IPS-15b (cell line): ENCODE results near the gene KCMF1.

Source experiments
- H3K27me3 ChIP-seq: one replicate; pipeline ENCODE4 v1.6.1; 2013; ENCODE audit warnings: low read length; ENCODE audit not compliant: control insufficient read depth, insufficient read depth
- H3K36me3 ChIP-seq: one replicate; pipeline ENCODE4 v1.6.1; 2013; ENCODE audit warnings: low read length; ENCODE audit not compliant: control insufficient read depth, insufficient read depth
- H3K4me1 ChIP-seq: one replicate; pipeline ENCODE4 v1.6.1; 2013; ENCODE audit warnings: mild to moderate bottlenecking, low read length; ENCODE audit not compliant: control insufficient read depth, insufficient read depth
- H3K4me3 ChIP-seq: one replicate; pipeline ENCODE4 v1.5.1; 2013; ENCODE audit warnings: low read depth, low read length
- H3K9ac ChIP-seq: one replicate; pipeline ENCODE4 v1.6.1; 2013; ENCODE audit warnings: low read depth, mild to moderate bottlenecking, low read length
- H3K9me3 ChIP-seq: one replicate; pipeline ENCODE4 v1.6.1; 2013; ENCODE audit warnings: mild to moderate bottlenecking, low read length; ENCODE audit not compliant: control insufficient read depth, insufficient read depth

The KCMF1 gene

DNA sequence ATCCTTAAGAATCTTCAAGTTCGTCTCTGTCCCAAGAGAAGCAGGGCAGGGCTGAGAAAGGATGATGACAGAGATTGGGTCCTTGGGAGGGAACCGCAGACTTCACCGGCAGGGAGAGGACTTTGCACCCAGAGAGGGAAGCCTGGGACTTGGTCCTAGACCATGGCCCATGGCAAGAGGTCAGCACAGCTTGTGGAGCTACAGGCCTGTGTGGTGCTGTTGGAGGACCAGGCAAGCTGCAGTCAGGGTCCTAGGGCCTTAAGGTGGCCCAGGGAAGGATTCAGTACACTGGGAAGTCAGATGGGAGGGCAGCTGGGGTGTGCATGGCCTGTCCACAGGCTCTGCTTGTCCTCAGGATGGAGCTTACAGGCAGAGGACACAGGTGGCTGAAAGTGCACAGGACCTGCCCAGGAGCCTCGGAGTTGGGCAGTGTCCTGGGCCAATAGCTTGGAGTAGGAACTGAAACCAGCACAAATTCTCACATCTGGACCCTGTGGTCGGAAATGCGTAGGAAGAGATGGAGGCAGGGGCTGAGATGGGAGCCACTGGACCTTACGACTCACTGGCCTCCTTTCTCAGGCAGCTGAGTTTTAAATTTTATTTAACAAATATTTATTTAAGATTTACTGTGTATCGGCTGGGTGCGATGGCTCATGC is 105.8 kb downstream of the KCMF1 start:
- H3K4me1 ChIP-seq: no peaks in the 10 kb centered on the region
- H3K9me3 ChIP-seq: peaks cover 3% of the 10 kb centered on the region
- H3K36me3 ChIP-seq: no peaks in the 10 kb centered on the region
- H3K27me3 ChIP-seq: no peaks in the 10 kb centered on the region
- no peak overlapping the region for H3K9ac ChIP-seq
- no peak overlapping the region for H3K4me3 ChIP-seq

DNA sequence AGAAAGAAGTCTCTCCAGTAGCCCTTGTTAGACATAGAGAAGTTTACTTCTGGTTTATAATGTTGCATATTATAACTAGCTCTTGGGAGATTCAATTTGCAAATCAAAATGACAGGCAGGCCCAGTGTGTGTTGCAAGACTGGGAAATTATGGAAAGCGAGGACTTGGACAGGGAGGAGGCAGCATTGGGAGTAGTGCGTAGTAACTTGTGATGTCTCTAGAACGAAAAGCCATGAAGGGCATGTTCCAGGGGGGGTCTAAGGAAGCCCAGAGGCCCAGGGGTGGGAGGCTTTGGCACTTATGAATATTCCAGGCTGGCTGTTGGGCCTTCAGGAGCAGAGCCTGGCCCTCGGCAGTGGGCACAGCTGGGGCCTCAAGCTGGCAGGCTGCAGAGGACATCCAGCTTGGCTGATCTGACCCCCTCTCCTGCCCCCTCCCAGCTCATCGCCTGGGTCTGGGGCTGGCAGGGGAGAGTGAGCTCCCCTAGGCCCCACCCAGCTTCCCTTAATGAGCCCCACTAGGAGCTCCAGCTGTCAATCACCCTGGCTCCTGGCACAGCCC is 107.0 kb downstream of the KCMF1 start:
- no peak overlapping the region for H3K9ac ChIP-seq
- no peaks in the 10 kb centered on the region for H3K27me3 ChIP-seq
- no peaks in the 10 kb centered on the region for H3K4me1 ChIP-seq
- H3K9me3 ChIP-seq: peaks cover 6% of the 10 kb centered on the region
- no peak overlapping the region for H3K4me3 ChIP-seq
- no peaks in the 10 kb centered on the region for H3K36me3 ChIP-seq

DNA sequence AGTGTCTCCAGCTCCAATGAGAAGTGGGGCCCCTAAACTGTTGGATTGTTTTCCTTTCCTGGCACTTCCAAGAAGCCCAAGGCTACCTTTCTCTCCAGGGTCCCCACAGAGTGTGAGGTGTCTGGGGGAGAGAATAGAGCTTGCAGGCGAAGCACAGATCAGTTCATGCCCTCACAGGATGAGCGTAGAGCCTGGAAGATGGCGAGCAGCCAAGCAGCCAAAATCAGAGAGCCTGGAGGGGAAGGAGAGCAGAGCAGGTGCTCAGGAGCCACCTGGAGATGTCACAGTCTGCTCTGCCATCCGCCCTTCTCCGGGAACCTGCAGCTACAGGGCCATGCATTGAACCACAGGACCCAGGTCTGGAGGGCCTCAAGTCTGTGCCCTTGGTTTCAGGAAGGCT is 107.6 kb downstream of the KCMF1 start:
- H3K9me3 ChIP-seq: peaks cover 6% of the 10 kb centered on the region
- H3K9ac ChIP-seq: no peak overlapping the region
- no peaks in the 10 kb centered on the region for H3K36me3 ChIP-seq
- H3K4me1 ChIP-seq: no peaks in the 10 kb centered on the region
- H3K4me3 ChIP-seq: no peak overlapping the region
- H3K27me3 ChIP-seq: no peaks in the 10 kb centered on the region

DNA sequence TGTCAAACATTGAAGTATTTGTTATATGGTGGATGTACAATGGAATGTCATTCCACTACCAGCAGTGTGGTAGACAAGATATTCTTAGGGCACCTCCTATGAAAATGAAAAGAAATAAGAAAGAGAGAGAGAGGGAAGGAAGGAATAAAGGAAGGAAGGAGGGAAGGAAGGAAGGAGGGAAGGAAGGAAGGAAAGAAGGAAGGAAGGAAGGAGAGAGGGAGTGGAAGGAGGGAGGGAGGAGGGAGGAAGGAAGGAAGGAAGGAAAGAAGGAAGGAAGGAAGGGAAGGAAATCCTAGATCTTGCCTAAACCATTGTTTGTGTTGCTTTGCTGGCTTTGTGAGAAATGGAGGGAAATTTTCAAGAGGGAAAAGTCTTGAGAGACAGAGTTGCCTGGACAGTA is 112.1 kb downstream of the KCMF1 start:
- Histone ChIP-seq H3K27me3 (no peaks in the 10 kb centered on the region), H3K4me1 (no peaks in the 10 kb centered on the region), H3K4me3 (no peak overlapping the region), H3K36me3 (no peaks in the 10 kb centered on the region), H3K9me3 (peaks cover 6% of the 10 kb centered on the region), H3K9ac (no peak overlapping the region)

DNA sequence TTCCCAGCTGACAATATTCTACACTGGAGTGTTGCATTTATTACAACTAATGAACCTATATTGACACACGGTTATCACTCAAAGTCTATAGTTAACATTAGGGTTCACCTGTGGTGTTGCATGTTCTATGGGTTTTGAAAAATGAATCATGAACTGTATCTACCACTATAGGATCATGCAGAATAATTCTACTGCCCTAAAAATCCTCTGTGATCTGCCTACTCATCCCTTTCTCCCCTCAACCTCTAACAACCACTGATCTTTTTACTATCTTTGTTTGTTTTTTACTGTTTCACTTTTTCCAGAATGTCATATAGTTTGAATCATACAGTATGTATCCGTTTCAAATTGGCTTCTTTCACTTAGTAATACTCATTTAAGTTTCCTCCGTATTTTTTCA is 114.6 kb downstream of the KCMF1 start:
- Histone ChIP-seq H3K4me3 (no peak overlapping the region), H3K9me3 (peaks cover 6% of the 10 kb centered on the region), H3K36me3 (no peaks in the 10 kb centered on the region), H3K4me1 (peaks cover 14% of the 10 kb centered on the region), H3K9ac (no peak overlapping the region), H3K27me3 (no peaks in the 10 kb centered on the region)

DNA sequence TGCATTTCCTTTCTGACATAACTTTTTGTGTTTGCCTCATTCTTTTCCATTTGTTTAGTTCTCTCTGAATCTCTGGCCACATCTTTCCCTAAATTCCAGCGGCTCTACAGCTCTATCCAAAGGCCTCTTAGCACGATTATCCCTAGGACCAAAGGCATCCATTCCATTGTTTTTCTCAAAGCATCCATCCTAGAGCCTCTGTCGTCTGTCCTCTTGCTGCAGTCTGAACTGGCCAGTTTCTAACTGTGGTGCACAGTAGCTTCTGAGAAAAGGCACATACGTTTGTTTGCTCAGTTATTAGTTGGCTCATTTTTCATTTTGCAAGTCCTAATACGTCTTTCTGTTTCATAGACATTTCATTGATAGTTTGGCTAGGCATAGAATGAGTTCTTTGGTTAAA is 116.6 kb downstream of the KCMF1 start:
- no peaks in the 10 kb centered on the region for H3K9me3 ChIP-seq
- no peaks in the 10 kb centered on the region for H3K27me3 ChIP-seq
- no peaks in the 10 kb centered on the region for H3K36me3 ChIP-seq
- no peak overlapping the region for H3K4me3 ChIP-seq
- H3K4me1 ChIP-seq: peaks cover 14% of the 10 kb centered on the region
- H3K9ac ChIP-seq: no peak overlapping the region

DNA sequence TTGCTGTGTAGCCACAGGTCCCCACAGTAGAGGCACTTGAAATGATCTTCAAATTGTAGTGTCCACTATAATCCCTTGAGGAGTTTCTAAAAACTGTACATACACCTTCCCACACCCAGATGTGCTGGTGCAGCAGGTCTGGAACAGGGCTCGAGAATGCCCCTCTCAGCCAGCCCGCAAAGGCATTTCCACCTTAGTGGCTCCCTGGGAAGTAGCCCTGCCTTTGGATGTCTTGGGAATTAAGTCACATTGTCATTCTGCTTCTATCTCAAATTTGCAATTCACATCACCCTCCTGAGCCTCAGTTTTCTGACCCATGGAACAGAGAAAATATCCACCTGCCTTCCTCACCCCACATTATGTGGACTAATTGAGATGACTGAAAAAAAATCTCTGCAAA is 118.0 kb downstream of the KCMF1 start:
- H3K4me3 ChIP-seq: no peak overlapping the region
- no peaks in the 10 kb centered on the region for H3K27me3 ChIP-seq
- H3K4me1 ChIP-seq: peaks cover 14% of the 10 kb centered on the region
- H3K9me3 ChIP-seq: no peaks in the 10 kb centered on the region
- H3K36me3 ChIP-seq: no peaks in the 10 kb centered on the region
- no peak overlapping the region for H3K9ac ChIP-seq

DNA sequence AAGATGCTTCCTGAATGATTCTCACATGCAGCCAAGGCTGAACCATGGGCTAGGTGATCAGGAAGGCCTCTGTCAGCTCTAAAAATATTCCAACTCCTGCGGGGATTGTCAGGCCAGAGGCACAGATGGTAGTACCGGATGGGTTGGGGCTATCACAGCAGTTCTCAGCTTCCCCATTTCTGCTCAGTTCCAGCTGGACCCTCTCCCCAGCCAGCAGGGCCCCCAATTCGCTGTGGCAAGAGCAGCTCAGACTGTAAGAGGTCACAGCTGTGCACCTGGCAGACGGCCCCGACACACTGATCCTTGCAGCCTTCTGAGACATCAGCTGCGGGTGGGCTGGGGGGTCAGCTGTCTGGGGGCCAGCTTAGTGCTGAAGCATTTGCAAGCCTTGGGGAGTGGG is 118.6 kb downstream of the KCMF1 start:
- no peaks in the 10 kb centered on the region for H3K27me3 ChIP-seq
- no peak overlapping the region for H3K9ac ChIP-seq
- H3K4me1 ChIP-seq: peaks cover 14% of the 10 kb centered on the region
- no peak overlapping the region for H3K4me3 ChIP-seq
- no peaks in the 10 kb centered on the region for H3K36me3 ChIP-seq
- H3K9me3 ChIP-seq: no peaks in the 10 kb centered on the region

DNA sequence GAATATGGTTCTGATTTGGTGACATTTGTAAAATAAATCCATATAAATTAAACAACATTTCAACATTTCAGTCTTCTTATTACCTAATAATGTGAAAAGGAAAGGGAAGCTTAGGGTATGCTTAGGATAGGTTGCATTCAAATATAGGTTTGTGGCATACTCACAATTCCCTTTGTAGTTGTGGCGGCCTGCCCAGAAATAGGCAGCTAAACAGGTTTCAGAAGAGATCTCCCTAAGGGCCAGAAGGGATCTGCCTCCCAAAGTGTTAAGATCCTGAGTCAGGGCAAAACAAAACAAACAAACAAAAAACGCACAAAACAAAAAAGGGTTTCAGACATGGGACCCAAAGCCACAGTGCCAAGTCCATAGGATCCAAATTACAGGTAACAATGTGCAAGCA is 120.9 kb downstream of the KCMF1 start:
- Histone ChIP-seq H3K9ac (no peak overlapping the region), H3K27me3 (no peaks in the 10 kb centered on the region), H3K9me3 (no peaks in the 10 kb centered on the region), H3K4me3 (no peak overlapping the region), H3K4me1 (peaks cover 14% of the 10 kb centered on the region), H3K36me3 (no peaks in the 10 kb centered on the region)

DNA sequence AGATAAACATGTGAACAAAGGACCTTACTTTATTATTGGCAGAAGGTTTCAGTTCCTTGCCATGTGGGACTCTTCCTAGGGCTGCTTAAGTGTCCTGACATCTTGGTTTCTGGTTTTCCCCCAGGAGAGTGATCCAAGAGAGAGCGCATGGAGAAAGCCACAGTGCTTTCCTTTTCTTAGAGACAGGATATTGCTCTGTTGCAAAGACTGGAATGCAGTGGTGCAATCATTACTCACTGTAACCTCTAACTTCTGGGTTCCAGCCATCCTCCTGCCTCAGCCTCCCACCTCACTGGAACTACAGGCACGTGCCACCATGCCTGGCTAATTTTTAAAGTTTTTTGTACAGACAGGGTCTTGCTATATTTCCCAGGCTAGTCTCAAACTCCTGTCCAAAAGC is 124.1 kb downstream of the KCMF1 start:
- H3K4me3 ChIP-seq: no peak overlapping the region
- H3K9me3 ChIP-seq: no peaks in the 10 kb centered on the region
- H3K36me3 ChIP-seq: no peaks in the 10 kb centered on the region
- no peaks in the 10 kb centered on the region for H3K27me3 ChIP-seq
- H3K9ac ChIP-seq: no peak overlapping the region
- peaks cover 3% of the 10 kb centered on the region for H3K4me1 ChIP-seq

DNA sequence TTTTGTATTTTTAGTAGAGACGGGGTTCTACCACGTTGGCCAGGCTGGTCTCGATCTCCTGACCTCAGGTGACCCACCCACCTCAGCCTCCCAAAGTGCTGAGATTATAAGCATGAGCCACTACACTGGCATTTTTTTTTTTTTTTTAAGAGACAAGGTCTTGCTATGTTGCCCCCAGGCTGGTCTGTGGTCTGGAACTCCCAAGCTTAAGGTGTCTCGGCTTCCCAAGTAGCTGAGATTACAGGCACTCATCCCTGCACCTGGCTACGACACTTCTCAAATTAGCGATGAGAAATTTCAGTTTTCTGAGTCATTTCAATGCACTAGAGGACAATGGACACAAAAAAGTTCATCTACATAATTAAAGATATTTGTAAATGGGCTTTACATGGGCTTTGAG is 125.7 kb downstream of the KCMF1 start:
- Histone ChIP-seq H3K4me3 (no peak overlapping the region), H3K9ac (no peak overlapping the region), H3K36me3 (no peaks in the 10 kb centered on the region), H3K4me1 (no peaks in the 10 kb centered on the region), H3K27me3 (no peaks in the 10 kb centered on the region), H3K9me3 (no peaks in the 10 kb centered on the region)

DNA sequence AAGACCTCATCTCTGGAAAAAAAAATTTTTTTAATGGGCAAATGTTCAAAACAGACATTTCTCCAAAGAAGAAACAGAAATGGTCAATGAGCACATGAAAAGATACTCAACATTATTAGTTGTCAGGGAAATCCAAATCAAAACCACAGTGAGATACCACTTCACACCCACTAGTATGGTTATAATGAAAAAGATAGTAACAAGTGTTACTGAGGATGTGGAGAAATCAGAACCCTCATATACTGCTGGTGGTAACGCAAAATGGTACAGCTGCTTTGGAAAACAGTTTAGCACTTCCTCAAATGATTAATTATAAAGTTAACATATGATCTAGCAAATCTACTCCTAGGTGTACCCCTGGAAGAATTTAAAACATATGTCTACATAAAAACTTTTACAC is 133.3 kb downstream of the KCMF1 start:
- Histone ChIP-seq H3K36me3 (no peaks in the 10 kb centered on the region), H3K9ac (no peak overlapping the region), H3K27me3 (no peaks in the 10 kb centered on the region)

More for the DNA sequence above, 133.3 kb downstream of the KCMF1 start:
- H3K4me3 ChIP-seq: no peak overlapping the region
- H3K9me3 ChIP-seq: no peaks in the 10 kb centered on the region
- H3K4me1 ChIP-seq: no peaks in the 10 kb centered on the region
